B cell (primary cell): ENCODE measurements around the gene DTHD1. TPM values are rescaled to one million over a fixed set of nuclear protein-coding genes. Genes with fewer than 3 reads are reported as not detected.

Source experiments
- ATAC-seq: fragments of 200-7000 bp; cut with Tn5 transposase; one replicate; pipeline ENCODE4 v1.10.0; 2021; ENCODE audit warnings: low read depth, mild to moderate bottlenecking, moderate number of reproducible peaks, moderate library complexity
- CTCF ChIA-PET: fragments of 350-600 bp; sonication (Branson Sonifier 250); formaldehyde crosslinking; loops from one replicate; lab custom pipeline; 2021; ENCODE audit warnings: antibody characterized with exemption, inconsistent platforms; lab: Charles Lee
- POLR2A ChIA-PET: fragments of 350-600 bp; sonication (Branson Sonifier 250); formaldehyde crosslinking; loops from one replicate; lab custom pipeline; 2021; ENCODE audit warnings: antibody characterized with exemption; lab: Charles Lee
- DNase-seq: peaks from one replicate; pipeline ENCODE4 v3.0.0; 2013
- H2AFZ ChIP-seq: 2 replicates; pipeline ENCODE4 v1.6.1; 2012; ENCODE audit warnings: mild to moderate bottlenecking, low read depth, low read length; ENCODE audit not compliant: insufficient read depth, poor library complexity, severe bottlenecking
- H3K27ac ChIP-seq, 2 donors: 1 replicate in 1 of 2; 2 replicates in 1 of 2; pipeline ENCODE4 v1.5.1; 2012 to 2013; ENCODE audit warnings: low read length in 2 of 2, mild to moderate bottlenecking in 2 of 2, moderate library complexity in 1 of 2
- H3K27me3 ChIP-seq, 4 experiments: fragments of 200-600 bp in 1 of 4; sonication (generic) in 1 of 4; replicated peaks in 1 of 4; 1 replicate in 2 of 4; 2 replicates in 2 of 4; pipeline versions ENCODE4 v1.6.1 to v1.7.0; 2013 to 2016; ENCODE audit warnings: low read length in 3 of 4, mild to moderate bottlenecking in 2 of 4, mixed read lengths in 1 of 4, moderate library complexity in 1 of 4; ENCODE audit not compliant: insufficient read depth in 4 of 4, control insufficient read depth in 3 of 4; ENCODE audit errors: control extremely low read depth in 1 of 4
- H3K36me3 ChIP-seq, 2 experiments: replicated peaks in 1 of 2; 1 replicate in 1 of 2; 2 replicates in 1 of 2; pipeline versions ENCODE4 v1.6.1 to v1.7.1; 2013; ENCODE audit warnings: low read length in 1 of 2; ENCODE audit not compliant: insufficient read depth in 2 of 2, control insufficient read depth in 1 of 2; ENCODE audit errors: control extremely low read depth in 1 of 2, extremely low read depth in 1 of 2
- H3K4me1 ChIP-seq, 2 donors: fragments of 200-600 bp in 1 of 2; sonication (generic) in 1 of 2; 1 replicate in 1 of 2; 2 replicates in 1 of 2; pipeline versions ENCODE4 v1.5.1 to v1.6.1; 2013 to 2017; ENCODE audit warnings: low read length in 2 of 2; ENCODE audit not compliant: control insufficient read depth in 2 of 2, insufficient read depth in 2 of 2
- H3K4me2 ChIP-seq: replicated peaks from 2 replicates; pipeline ENCODE3; 2012; ENCODE audit warnings: mild to moderate bottlenecking, low read depth, low read length; ENCODE audit not compliant: poor library complexity, severe bottlenecking
- H3K4me3 ChIP-seq, 5 experiments: fragments of 200-600 bp in 1 of 5; sonication (generic) in 1 of 5; 1 replicate in 3 of 5; 2 replicates in 2 of 5; pipeline versions ENCODE4 v1.5.1 to v1.7.0; 2011 to 2016; ENCODE audit warnings: low read length in 4 of 5, mild to moderate bottlenecking in 4 of 5, low read depth in 2 of 5, control low read depth in 1 of 5, moderate library complexity in 1 of 5; ENCODE audit not compliant: insufficient read depth in 1 of 5; ENCODE audit errors: control extremely low read depth in 1 of 5, extremely low read depth in 1 of 5
- H3K79me2 ChIP-seq: fragments of 200-600 bp; sonication (generic); one replicate; pipeline ENCODE4 v1.6.0; 2016; ENCODE audit warnings: low read length; ENCODE audit not compliant: control insufficient read depth, insufficient read depth
- H3K9ac ChIP-seq: fragments of 200-600 bp; sonication (generic); 2 replicates; pipeline ENCODE4 v1.6.1; 2017; ENCODE audit warnings: mild to moderate bottlenecking, low read length, moderate library complexity
- H3K9me3 ChIP-seq, 3 donors: one replicate each; pipeline versions ENCODE4 v1.6.1 to v1.7.1; 2013; ENCODE audit warnings: low read length in 2 of 3; ENCODE audit not compliant: control insufficient read depth in 2 of 3, insufficient read depth in 1 of 3; ENCODE audit errors: control extremely low read depth in 1 of 3
- H4K20me1 ChIP-seq: 2 replicates; pipeline ENCODE4 v1.6.0; 2012; ENCODE audit warnings: mild to moderate bottlenecking, low read length; ENCODE audit not compliant: insufficient read depth, control insufficient read depth, poor library complexity, severe bottlenecking
- H3K27ac Mint-ChIP-seq: one replicate; pipeline ENCODE4 v1.8.0; 2021; ENCODE audit warnings: mixed read lengths
- H3K27me3 Mint-ChIP-seq: one replicate; pipeline ENCODE4 v1.8.0; 2021; ENCODE audit warnings: mixed read lengths
- H3K4me1 Mint-ChIP-seq: one replicate; pipeline ENCODE4 v1.8.0; 2021; ENCODE audit warnings: mixed read lengths
- H3K4me3 Mint-ChIP-seq: one replicate; pipeline ENCODE4 v1.8.0; 2021; ENCODE audit warnings: mixed read lengths
- H3K9me3 Mint-ChIP-seq: one replicate; pipeline ENCODE4 v1.8.0; 2022; ENCODE audit warnings: mixed read lengths; ENCODE audit not compliant: insufficient read depth
- EZH2 ChIP-seq: IDR thresholded peaks from 2 replicates; pipeline ENCODE4 v1.6.1; 2012; ENCODE audit warnings: borderline replicate concordance, low read depth, mild to moderate bottlenecking, moderate library complexity, low read length; ENCODE audit not compliant: insufficient read depth, poor library complexity, severe bottlenecking
- WGBS: methylation state at CpG from one replicate; pipeline ENCODE4 v1.1.5; 2013; ENCODE audit warnings: missing lambda C conversion rate; ENCODE audit not compliant: insufficient coverage; 5-methylcytosine and 5-hydroxymethylcytosine counted together
- intact Hi-C: fragments of 100-400 bp; cut with micrococcal nuclease; formaldehyde crosslinking; loops from one replicate; pipeline ENCODE4 v1.10.0; 2022
- polyA plus RNA-seq: library from polyadenylated mRNA; depleted of rRNA; stranded (reverse); fragments of >200 nt; gene quantifications from 2 replicates; pipeline ENCODE4 v1.2.3, GENCODE V29; 2012
- total RNA-seq, 2 donors: library from RNA; stranded (reverse); fragments of 120-200 nt in 1 of 2; gene quantifications; 1 replicate in 1 of 2; 2 replicates in 1 of 2; pipeline versions ENCODE4 v1.2.3 to v1.2.4, GENCODE V29; 2013 to 2022
- TF ChIP-seq, protein P1 (sequence below): fragments of 200-600 bp; IDR thresholded peaks from one replicate; pipeline ENCODE4 v1.8.0; 2022; ENCODE audit warnings: antibody characterized with exemption, mild to moderate bottlenecking

DTHD1 gene
- total and polyA plus RNA-seq, 2 donors (not counting 1 experiment from before 2014, with no cell fraction given), result 0.04 TPM; not detected in 1

DNA sequence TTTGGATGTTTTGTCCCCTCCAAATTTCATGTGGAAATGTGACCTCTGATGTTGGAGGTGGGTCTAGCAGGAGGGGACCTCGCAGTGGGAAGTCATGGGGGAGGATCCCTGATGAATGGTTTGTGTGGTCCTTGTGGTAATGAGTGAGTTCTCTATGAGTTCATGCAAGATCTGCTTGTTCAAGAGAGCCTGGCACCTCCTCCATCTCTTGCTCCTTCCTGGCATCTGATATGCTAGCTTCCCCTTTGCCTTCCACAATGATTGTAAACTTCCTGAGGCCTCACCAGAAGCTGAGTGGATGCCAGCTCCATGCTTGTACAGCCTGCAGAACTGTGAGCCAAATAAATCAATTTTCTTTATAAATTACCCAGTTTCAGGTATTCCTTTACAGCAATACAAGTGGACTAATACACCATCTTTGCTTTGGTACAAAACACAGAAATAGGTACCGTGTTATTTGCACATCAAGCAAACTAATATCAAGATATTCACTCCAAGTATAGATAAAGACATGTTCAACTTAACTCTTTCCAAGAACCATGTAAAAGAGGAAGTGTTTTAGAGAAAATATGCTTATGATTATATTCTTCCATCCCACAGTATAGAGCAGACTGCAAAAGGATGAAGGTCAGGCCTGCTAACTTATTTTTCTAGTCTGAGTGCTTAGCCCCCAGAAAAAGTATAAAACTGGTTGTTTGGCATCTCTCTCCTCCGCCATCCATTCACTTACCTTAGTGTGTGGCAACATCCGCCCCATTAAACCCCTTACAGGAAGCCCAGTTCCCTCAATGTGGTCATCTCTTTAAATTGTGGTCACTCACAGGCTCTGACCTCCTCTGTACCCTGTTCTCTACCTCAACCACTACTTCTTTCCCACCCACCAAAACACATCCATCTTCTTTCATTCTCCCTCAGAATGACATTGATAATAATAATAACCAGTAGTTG, 43.8 kb upstream of the DTHD1 start:
- H3K79me2 ChIP-seq, result peaks cover 94% of the 10 kb centered on the region
- H3K27ac Mint-ChIP-seq, result no peak overlapping the region
- H3K9me3 ChIP-seq, result peaks cover 0 to 8% (median 6%) of the 10 kb centered on the region in 3 donors
- H3K27me3 ChIP-seq, result no peaks in the 10 kb centered on the region
- no peak overlapping the region for H2AFZ ChIP-seq
- DNase-seq, result no peak
- peaks cover 3 to 19% of the 10 kb centered on the region in 2 experiments for H3K36me3 ChIP-seq
- H3K27me3 Mint-ChIP-seq, result no peaks in the 10 kb centered on the region
- H3K4me2 ChIP-seq, result no peak overlapping the region
- H3K9me3 Mint-ChIP-seq, result peaks cover 8% of the 10 kb centered on the region
- peaks cover 73% of the 10 kb centered on the region for H3K4me1 Mint-ChIP-seq
- no peak for ATAC-seq
- peaks cover 14 to 20% of the 10 kb centered on the region in 2 donors for H3K4me1 ChIP-seq
- no peak for TF ChIP-seq EZH2
- TF ChIP-seq, protein P1, sequence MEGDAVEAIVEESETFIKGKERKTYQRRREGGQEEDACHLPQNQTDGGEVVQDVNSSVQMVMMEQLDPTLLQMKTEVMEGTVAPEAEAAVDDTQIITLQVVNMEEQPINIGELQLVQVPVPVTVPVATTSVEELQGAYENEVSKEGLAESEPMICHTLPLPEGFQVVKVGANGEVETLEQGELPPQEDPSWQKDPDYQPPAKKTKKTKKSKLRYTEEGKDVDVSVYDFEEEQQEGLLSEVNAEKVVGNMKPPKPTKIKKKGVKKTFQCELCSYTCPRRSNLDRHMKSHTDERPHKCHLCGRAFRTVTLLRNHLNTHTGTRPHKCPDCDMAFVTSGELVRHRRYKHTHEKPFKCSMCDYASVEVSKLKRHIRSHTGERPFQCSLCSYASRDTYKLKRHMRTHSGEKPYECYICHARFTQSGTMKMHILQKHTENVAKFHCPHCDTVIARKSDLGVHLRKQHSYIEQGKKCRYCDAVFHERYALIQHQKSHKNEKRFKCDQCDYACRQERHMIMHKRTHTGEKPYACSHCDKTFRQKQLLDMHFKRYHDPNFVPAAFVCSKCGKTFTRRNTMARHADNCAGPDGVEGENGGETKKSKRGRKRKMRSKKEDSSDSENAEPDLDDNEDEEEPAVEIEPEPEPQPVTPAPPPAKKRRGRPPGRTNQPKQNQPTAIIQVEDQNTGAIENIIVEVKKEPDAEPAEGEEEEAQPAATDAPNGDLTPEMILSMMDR, result no peak
- no peak overlapping the region for H3K27ac ChIP-seq
- H3K4me3 ChIP-seq, result no peak overlapping the region
- ChIA-PET CTCF (interaction anchor here (1.7 kb wide), 1 partner anchor 162 kb away, joined by 6 read pairs; no protein-coding TSS in a partner anchor), POLR2A (no interaction called here)
- intact Hi-C loops, result no loop called here
- H3K9ac ChIP-seq, result no peak overlapping the region
- H3K4me3 Mint-ChIP-seq, result no peak overlapping the region
- peaks cover 13% of the 10 kb centered on the region for H4K20me1 ChIP-seq
- WGBS, result 82% methylated on average over 3 of the region's 4 CpGs
